Activated CD4-positive, alpha-beta memory T cell treated with anti-CD3 and anti-CD28 coated beads, Interleukin-2, amount 10 ng/mL, durations not matched to agents 7 days and 5 days (primary cell): ENCODE data around the gene PKD1L1. TPM values are rescaled to one million over a fixed set of nuclear protein-coding genes. Genes with fewer than 3 reads are reported as not detected.
A peak's percentile ranks its signal among the peaks of the same experiment; 100 is the strongest.

Experiments
- CTCF ChIA-PET: fragments of 350-600 bp; sonication (Branson Sonifier 250); formaldehyde crosslinking; loops from one replicate; lab custom pipeline; 2021; ENCODE audit warnings: antibody characterized with exemption, inconsistent platforms; lab: Charles Lee
- POLR2A ChIA-PET: fragments of 350-600 bp; sonication (Branson Sonifier 250); formaldehyde crosslinking; loops from one replicate; lab custom pipeline; 2021; ENCODE audit warnings: antibody characterized with exemption; lab: Charles Lee
- DNase-seq: peaks from one replicate; pipeline ENCODE4 v3.0.0-alpha.2; 2020
- H3K27ac Mint-ChIP-seq: one replicate; pipeline ENCODE4 v1.8.0; 2021; ENCODE audit warnings: mild to moderate bottlenecking, mixed read lengths
- H3K27me3 Mint-ChIP-seq: one replicate; pipeline ENCODE4 v1.8.0; 2021; ENCODE audit warnings: mixed read lengths
- H3K36me3 Mint-ChIP-seq: one replicate; pipeline ENCODE4 v1.8.0; 2021; ENCODE audit warnings: low read depth, mixed read lengths
- H3K4me1 Mint-ChIP-seq: one replicate; pipeline ENCODE4 v1.8.0; 2021; ENCODE audit warnings: mixed read lengths
- H3K4me3 Mint-ChIP-seq: one replicate; pipeline ENCODE4 v1.8.0; 2021; ENCODE audit warnings: mild to moderate bottlenecking, mixed read lengths
- H3K9me3 Mint-ChIP-seq: one replicate; pipeline ENCODE4 v1.8.0; 2021; ENCODE audit warnings: mixed read lengths
- total RNA-seq, 2 experiments: library from RNA; stranded (reverse); gene quantifications; one replicate each; pipeline ENCODE4 v1.2.3, GENCODE V29; 2021

The PKD1L1 gene
- total RNA-seq, 2 experiments from 2014 or later, result 0.05 to 0.48 TPM

DNA sequence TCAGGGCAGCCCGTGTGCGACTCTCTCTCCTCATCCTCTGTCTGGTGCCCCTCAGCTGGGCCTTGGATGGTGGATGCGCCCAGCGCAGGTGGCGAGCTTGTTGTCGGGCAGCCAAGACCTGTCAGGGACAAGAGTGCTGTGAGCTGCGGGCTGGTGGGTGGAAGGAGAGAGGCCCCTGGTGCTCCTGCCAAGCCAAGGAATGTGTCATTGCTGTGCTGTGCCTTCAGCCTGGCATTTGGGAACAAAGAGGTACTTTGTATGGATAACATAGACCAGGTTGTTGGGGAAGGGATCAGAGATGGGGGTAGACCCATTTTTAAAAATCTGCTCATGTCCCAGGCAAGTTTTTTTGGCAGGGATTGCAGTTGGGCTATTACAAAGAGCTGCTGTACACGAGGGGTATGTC, 120.9 kb downstream of the PKD1L1 start:
- H3K4me1 Mint-ChIP-seq, result no peaks in the 10 kb centered on the region
- no peak overlapping the region for H3K27ac Mint-ChIP-seq
- H3K27me3 Mint-ChIP-seq, result peaks cover 8% of the 10 kb centered on the region
- POLR2A ChIA-PET, result no interaction called here
- DNase-seq, result no peak
- CTCF ChIA-PET, result no interaction called here
- H3K4me3 Mint-ChIP-seq, result no peak overlapping the region
- no peaks in the 10 kb centered on the region for H3K36me3 Mint-ChIP-seq
- H3K9me3 Mint-ChIP-seq, result no peaks in the 10 kb centered on the region

DNA sequence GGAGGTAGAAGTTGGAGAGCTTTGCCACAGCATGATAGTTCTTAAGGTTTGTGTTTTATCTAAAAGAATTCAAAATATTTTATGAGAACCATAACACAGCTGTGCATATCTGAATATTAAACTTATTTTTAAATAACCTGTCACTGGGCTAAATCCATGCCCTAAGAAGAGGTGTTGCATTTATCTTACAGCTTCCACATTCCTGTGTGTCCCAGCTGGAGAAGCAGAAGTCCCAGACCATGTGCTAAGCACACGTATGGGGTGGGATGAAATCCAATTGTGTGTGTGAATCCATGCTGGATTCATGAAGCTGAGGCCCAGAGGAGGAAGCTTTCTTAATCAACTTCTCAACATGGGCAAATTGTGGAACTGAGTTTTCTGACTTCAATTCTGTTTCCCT, 121.5 kb downstream of the PKD1L1 start:
- Mint-ChIP-seq H3K4me1 (no peaks in the 10 kb centered on the region), H3K27me3 (peaks cover 8% of the 10 kb centered on the region), H3K36me3 (no peaks in the 10 kb centered on the region), H3K9me3 (no peaks in the 10 kb centered on the region), H3K4me3 (no peak overlapping the region), H3K27ac (no peak overlapping the region)
- POLR2A ChIA-PET, result no interaction called here
- DNase-seq, result no peak
- CTCF ChIA-PET, result interaction anchor here (0.8 kb wide), 2 partner anchors 8 to 561 kb away, joined by 3 read pairs; no protein-coding TSS in a partner anchor

- CTCF ChIA-PET, result interaction anchor here (0.8 to 2.2 kb wide), 5 partner anchors 10 to 553 kb away, joined by 3 to 20 read pairs (median 4); no protein-coding TSS in a partner anchor
- H3K27me3 Mint-ChIP-seq, result peaks cover 4% of the 10 kb centered on the region
- no peaks in the 10 kb centered on the region for H3K36me3 Mint-ChIP-seq
- H3K4me3 Mint-ChIP-seq, result no peak overlapping the region
- DNase-seq, result no peak
- H3K4me1 Mint-ChIP-seq, result no peaks in the 10 kb centered on the region
- H3K9me3 Mint-ChIP-seq, result no peaks in the 10 kb centered on the region
- H3K27ac Mint-ChIP-seq, result no peak overlapping the region
- POLR2A ChIA-PET, result no interaction called here
Observed at GRCh38 chr7:47819607-47819920, 128.7 kb downstream of the PKD1L1 start.

GRCh38 chr7:47818796-47819606, 129.3 kb downstream of the PKD1L1 start:
- Mint-ChIP-seq H3K27ac (no peak overlapping the region), H3K4me1 (no peaks in the 10 kb centered on the region), H3K9me3 (no peaks in the 10 kb centered on the region), H3K27me3 (peaks cover 4% of the 10 kb centered on the region), H3K4me3 (no peak overlapping the region), H3K36me3 (no peaks in the 10 kb centered on the region)
- ChIA-PET POLR2A (interaction anchor here (0.7 kb wide), 1 partner anchor 75 kb away, joined by 3 read pairs; no protein-coding TSS in a partner anchor), CTCF (interaction anchor here (0.7 to 2.2 kb wide), 6 partner anchors 8 to 552 kb away, joined by 3 to 20 read pairs (median 4); no protein-coding TSS in a partner anchor)
- DNase-seq, result peak; percentile 45

DNA sequence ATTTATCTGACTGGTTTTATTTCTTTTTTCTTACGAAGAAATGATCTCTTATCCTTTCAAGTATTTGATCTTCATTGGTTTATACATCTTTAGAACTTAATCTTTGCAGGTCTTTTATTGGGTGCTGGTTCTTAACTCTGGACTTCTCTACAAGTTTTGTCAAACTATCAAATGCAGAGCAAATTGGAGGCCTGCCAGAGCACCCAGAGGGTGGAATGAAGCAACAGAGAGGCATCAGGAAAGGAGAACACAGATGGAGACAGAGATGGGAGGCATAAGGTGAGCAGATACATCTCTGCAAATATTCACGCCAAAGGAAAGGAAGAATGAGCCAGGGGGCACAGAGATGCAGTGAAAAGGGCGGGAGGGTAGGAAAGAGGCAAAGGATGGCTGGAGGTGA, 130.3 kb downstream of the PKD1L1 start:
- ChIA-PET CTCF (interaction anchor here (0.7 to 2.2 kb wide), 2 partner anchors 9 to 551 kb away, joined by 3 to 20 read pairs; no protein-coding TSS in a partner anchor), POLR2A (no interaction called here)
- H3K27ac Mint-ChIP-seq, result no peak overlapping the region
- no peak overlapping the region for H3K4me3 Mint-ChIP-seq
- H3K36me3 Mint-ChIP-seq, result no peaks in the 10 kb centered on the region
- no peaks in the 10 kb centered on the region for H3K4me1 Mint-ChIP-seq
- no peak for DNase-seq
- no peaks in the 10 kb centered on the region for H3K9me3 Mint-ChIP-seq
- peaks cover 2% of the 10 kb centered on the region for H3K27me3 Mint-ChIP-seq

GRCh38 chr7:47816647-47817046, 131.6 kb downstream of the PKD1L1 start:
- Mint-ChIP-seq H3K9me3 (no peaks in the 10 kb centered on the region), H3K4me1 (no peaks in the 10 kb centered on the region), H3K27me3 (peaks cover 2% of the 10 kb centered on the region), H3K4me3 (no peak overlapping the region), H3K36me3 (no peaks in the 10 kb centered on the region), H3K27ac (no peak overlapping the region)
- no peak for DNase-seq
- CTCF ChIA-PET, result no interaction called here
- POLR2A ChIA-PET, result no interaction called here

GRCh38 chr7:47815867-47816266, 132.4 kb downstream of the PKD1L1 start:
- no peak for DNase-seq
- Mint-ChIP-seq H3K27me3 (peaks cover 2% of the 10 kb centered on the region), H3K36me3 (no peaks in the 10 kb centered on the region), H3K4me3 (no peak overlapping the region), H3K4me1 (no peaks in the 10 kb centered on the region), H3K9me3 (no peaks in the 10 kb centered on the region), H3K27ac (no peak overlapping the region)
- ChIA-PET POLR2A (no interaction called here), CTCF (no interaction called here)

DNA sequence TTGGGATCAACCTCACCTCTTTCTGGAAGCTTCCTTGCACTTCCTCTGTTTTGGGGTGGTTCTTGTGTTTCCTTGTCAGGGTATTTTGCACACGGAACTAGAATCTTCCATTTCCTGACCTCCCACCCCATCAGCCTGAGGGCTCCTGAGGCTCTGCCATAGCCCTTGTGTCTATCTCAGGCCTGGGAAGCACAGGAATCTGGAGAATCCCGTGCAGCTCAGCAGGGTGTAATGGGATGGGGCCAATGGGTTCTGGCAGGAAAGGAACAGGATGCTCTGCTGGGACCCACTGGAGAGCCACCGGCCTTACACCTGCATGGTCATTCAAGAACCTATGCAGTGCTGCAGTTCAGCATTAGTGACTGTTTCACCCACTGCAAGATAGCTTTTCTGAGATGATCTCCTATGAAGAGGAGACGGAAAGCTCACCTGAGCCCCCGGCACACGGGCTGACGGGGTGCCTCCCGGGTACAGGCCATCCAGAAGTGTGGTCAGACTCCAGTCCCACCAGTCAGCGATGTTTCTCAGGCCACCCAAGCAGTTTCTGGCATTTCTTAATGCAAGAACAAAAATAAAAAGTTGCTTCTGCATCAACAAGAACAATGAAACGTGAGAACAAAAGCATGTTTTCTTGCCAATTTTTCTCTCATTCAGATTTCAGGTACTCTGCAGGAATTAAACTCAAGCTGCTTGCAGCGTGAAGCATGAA, 133.2 kb downstream of the PKD1L1 start:
- CTCF ChIA-PET, result interaction anchor here (1.8 kb wide), 1 partner anchor 549 kb away, joined by 5 read pairs; no protein-coding TSS in a partner anchor
- H3K27me3 Mint-ChIP-seq, result peaks cover 2% of the 10 kb centered on the region

GRCh38 chr7:47813620-47814260, 134.5 kb downstream of the PKD1L1 start:
- POLR2A ChIA-PET, result no interaction called here
- H3K27ac Mint-ChIP-seq, result no peak overlapping the region
- CTCF ChIA-PET, result interaction anchor here (1.8 kb wide), 1 partner anchor 548 kb away, joined by 5 read pairs; no protein-coding TSS in a partner anchor

More for the DNA sequence above, 133.2 kb downstream of the PKD1L1 start:
- no peaks in the 10 kb centered on the region for H3K36me3 Mint-ChIP-seq
- H3K4me3 Mint-ChIP-seq, result no peak overlapping the region
- H3K4me1 Mint-ChIP-seq, result no peaks in the 10 kb centered on the region
- no peak overlapping the region for H3K27ac Mint-ChIP-seq
- no peak for DNase-seq
- H3K9me3 Mint-ChIP-seq, result no peaks in the 10 kb centered on the region
- POLR2A ChIA-PET, result no interaction called here

DNA sequence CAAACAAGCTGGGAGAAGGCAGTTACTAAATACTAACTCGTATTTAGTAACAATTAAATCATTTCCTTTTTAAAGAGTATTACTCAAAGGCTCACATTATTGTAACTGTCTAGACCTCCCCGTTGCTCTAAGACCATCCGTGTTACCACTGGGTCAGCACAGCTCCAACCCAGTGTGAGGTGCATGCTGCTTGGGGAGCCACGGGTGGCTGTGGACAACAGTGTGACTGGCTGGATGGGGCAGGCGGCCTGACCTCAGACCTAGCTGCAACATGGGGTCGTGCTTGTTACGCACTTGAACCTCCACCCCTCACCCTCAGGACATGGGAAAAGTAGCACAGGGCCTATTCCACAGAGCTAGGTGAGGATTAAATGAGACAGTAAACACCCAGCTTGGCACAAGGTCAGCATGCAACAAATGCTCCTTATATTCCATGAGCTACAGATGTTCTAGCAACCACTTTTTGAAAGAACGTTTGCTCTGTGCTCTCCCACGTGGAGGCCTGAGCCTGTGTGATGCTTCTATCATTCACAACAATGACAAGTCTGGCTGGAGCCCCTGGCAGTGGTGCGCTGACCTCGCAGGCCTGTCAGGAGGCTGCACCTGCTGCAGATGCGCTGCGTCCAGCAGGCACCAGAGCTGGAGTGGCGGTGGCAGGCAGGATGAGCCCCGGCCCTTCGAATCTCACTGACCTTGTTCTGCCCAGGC, 135.7 kb downstream of the PKD1L1 start:
- POLR2A ChIA-PET, result no interaction called here
- no peak for DNase-seq
- Mint-ChIP-seq H3K36me3 (no peaks in the 10 kb centered on the region), H3K4me3 (no peak overlapping the region), H3K9me3 (no peaks in the 10 kb centered on the region), H3K27me3 (peaks cover 2% of the 10 kb centered on the region), H3K4me1 (no peaks in the 10 kb centered on the region), H3K27ac (no peak overlapping the region)
- CTCF ChIA-PET, result no interaction called here

More at GRCh38 chr7:47813620-47814260, 134.5 kb downstream of the PKD1L1 start:
- DNase-seq, result no peak
- Mint-ChIP-seq H3K9me3 (no peaks in the 10 kb centered on the region), H3K4me1 (no peaks in the 10 kb centered on the region), H3K36me3 (no peaks in the 10 kb centered on the region), H3K27me3 (peaks cover 2% of the 10 kb centered on the region), H3K4me3 (no peak overlapping the region)

- POLR2A ChIA-PET, result no interaction called here
- DNase-seq, result no peak
- Mint-ChIP-seq H3K27ac (no peak overlapping the region), H3K4me3 (no peak overlapping the region), H3K9me3 (no peaks in the 10 kb centered on the region), H3K4me1 (no peaks in the 10 kb centered on the region), H3K36me3 (no peaks in the 10 kb centered on the region), H3K27me3 (peaks cover 2% of the 10 kb centered on the region)
- CTCF ChIA-PET, result no interaction called here
Observed at GRCh38 chr7:47811632-47812380, 136.5 kb downstream of the PKD1L1 start.

GRCh38 chr7:47809387-47809786, 138.9 kb downstream of the PKD1L1 start:
- peaks cover 2% of the 10 kb centered on the region for H3K27me3 Mint-ChIP-seq
- DNase-seq, result no peak
- H3K4me1 Mint-ChIP-seq, result no peaks in the 10 kb centered on the region
- no peaks in the 10 kb centered on the region for H3K9me3 Mint-ChIP-seq
- POLR2A ChIA-PET, result no interaction called here
- H3K27ac Mint-ChIP-seq, result no peak overlapping the region
- H3K36me3 Mint-ChIP-seq, result no peaks in the 10 kb centered on the region
- H3K4me3 Mint-ChIP-seq, result no peak overlapping the region
- CTCF ChIA-PET, result no interaction called here
